Vagina (tissue), 2 donors: ENCODE results near the gene KLHL29.

Experiments
- POLR2A ChIP-seq, 2 donors: fragments of 450-650 bp; IDR thresholded peaks; one replicate each; pipeline ENCODE4 v1.6.1; 2017; ENCODE audit warnings: antibody characterized with exemption in 2 of 2, mild to moderate bottlenecking in 2 of 2, moderate library complexity in 2 of 2
- POLR2AphosphoS5 ChIP-seq, 2 donors: sonication (generic); formaldehyde crosslinking; IDR thresholded peaks; one replicate each; pipeline ENCODE4 v1.9.0; 2017; ENCODE audit warnings: antibody characterized with exemption in 2 of 2, mild to moderate bottlenecking in 2 of 2, low read depth in 1 of 2; ENCODE audit not compliant: insufficient read depth in 1 of 2
- TF ChIP-seq, protein P1 (sequence below), 3 experiments: fragments of 450-650 bp in 2 of 3; fragments of 200-600 bp in 1 of 3; sonication (generic) in 1 of 3; IDR thresholded peaks; one replicate each; pipeline ENCODE4 v1.5.1; 2017 to 2019; ENCODE audit warnings: antibody characterized with exemption in 3 of 3, mild to moderate bottlenecking in 2 of 3, moderate library complexity in 2 of 3

DNA sequence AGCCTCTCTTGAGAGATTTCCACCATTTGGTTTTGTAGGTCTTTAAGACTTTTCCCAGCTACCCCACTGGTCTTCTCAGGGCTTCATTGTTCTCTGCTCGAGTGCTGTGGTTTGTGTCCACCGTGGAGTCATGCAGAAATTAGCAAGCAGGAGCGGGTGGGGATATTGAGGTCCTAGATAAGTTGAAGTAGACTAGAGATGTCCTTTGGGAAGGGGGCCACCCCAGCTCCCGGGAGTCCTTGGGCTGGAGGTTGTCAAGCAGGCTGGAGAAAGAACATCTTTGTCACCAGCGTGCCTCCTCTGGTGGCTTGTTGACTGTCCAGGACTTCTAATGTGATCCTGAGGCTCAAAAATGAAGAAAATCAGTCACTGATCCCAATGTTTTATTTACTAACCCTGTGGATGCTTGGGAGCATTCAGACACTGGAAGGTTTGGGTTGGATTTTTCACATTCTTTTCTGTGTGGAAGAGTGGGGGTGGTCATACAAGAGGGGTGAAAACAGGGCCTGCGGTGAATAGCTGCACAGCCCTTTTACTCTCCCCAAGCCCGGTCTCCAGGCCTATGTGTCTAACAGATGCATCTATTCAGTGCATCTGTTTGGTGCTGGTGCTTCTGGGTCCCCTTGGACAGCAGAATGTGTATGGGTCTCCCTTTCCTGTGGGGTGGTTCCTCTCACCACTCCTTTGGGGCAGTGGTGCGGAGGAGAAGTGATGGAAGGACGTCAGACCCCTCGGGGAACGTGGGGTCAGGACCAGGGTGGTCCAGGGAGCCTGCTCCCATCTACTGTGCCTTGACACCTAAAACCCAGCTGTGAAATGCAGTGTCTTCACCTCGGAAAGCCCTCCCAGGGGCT lies 208.1 kb downstream of the KLHL29 start:
- TF ChIP-seq, protein P1, sequence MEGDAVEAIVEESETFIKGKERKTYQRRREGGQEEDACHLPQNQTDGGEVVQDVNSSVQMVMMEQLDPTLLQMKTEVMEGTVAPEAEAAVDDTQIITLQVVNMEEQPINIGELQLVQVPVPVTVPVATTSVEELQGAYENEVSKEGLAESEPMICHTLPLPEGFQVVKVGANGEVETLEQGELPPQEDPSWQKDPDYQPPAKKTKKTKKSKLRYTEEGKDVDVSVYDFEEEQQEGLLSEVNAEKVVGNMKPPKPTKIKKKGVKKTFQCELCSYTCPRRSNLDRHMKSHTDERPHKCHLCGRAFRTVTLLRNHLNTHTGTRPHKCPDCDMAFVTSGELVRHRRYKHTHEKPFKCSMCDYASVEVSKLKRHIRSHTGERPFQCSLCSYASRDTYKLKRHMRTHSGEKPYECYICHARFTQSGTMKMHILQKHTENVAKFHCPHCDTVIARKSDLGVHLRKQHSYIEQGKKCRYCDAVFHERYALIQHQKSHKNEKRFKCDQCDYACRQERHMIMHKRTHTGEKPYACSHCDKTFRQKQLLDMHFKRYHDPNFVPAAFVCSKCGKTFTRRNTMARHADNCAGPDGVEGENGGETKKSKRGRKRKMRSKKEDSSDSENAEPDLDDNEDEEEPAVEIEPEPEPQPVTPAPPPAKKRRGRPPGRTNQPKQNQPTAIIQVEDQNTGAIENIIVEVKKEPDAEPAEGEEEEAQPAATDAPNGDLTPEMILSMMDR (IDR thresholded peaks at IDR 0.05): no peak
- no peak for TF ChIP-seq POLR2A (IDR thresholded peaks at IDR 0.05)
- no peak for TF ChIP-seq POLR2AphosphoS5 (IDR thresholded peaks at IDR 0.05; ENCODE audit: insufficient read depth in 1 of 2, low read depth in 1 of 2)
